ENCODE data around the gene CENPO. TPM values are rescaled to one million over a fixed set of nuclear protein-coding genes. Genes with fewer than 3 reads are reported as not detected.

Gene CENPO
- total and polyA plus RNA-seq, 2 of the 4 experiments (the other 2 are of a cell fraction) = 20.1 to 27.2 TPM

DNA sequence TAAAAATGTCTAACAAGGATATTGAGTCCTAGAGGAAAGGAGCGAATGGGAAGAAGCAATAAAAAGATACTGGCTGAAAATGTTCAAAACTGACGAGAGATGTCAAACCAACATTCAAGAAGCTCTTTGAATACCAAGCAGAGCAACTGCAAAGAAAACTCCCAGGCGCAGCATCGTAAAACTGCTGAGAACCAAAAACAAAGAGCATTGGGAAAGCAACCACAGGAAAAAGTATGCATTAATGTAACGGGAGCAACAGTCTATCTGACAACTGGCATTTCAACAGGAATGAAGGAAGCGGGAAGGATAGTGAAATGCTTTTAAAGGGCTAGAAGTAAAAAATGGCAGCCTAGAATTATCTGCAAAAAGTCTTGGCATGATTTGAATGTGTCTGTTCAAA is 73.7 kb downstream of the CENPO start:
- no peak overlapping the region for H3K9ac ChIP-seq (ENCODE audit: low read depth, low read length)
- ATAC-seq (ENCODE audit: low read depth) = no peak
- dilution Hi-C loops (cut with HindIII; ENCODE audit: low sequenced_read_pairs, unreplicated experiment) (no loop called here), in situ Hi-C loops (cut with MboI; ENCODE audit: low sequenced_read_pairs) (no loop called here), intact Hi-C loops (cut with micrococcal nuclease) (loop anchor here (10.0 kb wide), 1 partner anchor 328 kb away; no protein-coding TSS in a partner anchor)
- TF ChIP-seq, protein P1, sequence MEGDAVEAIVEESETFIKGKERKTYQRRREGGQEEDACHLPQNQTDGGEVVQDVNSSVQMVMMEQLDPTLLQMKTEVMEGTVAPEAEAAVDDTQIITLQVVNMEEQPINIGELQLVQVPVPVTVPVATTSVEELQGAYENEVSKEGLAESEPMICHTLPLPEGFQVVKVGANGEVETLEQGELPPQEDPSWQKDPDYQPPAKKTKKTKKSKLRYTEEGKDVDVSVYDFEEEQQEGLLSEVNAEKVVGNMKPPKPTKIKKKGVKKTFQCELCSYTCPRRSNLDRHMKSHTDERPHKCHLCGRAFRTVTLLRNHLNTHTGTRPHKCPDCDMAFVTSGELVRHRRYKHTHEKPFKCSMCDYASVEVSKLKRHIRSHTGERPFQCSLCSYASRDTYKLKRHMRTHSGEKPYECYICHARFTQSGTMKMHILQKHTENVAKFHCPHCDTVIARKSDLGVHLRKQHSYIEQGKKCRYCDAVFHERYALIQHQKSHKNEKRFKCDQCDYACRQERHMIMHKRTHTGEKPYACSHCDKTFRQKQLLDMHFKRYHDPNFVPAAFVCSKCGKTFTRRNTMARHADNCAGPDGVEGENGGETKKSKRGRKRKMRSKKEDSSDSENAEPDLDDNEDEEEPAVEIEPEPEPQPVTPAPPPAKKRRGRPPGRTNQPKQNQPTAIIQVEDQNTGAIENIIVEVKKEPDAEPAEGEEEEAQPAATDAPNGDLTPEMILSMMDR (conservative IDR thresholded peaks at IDR 0.05; ENCODE audit: low read depth, low read length) = no peak
- TF ChIP-seq RCOR1 (IDR thresholded peaks at IDR 0.05; ENCODE audit: insufficient replicate concordance, low read length) (no peak), POLR2A (IDR thresholded peaks at IDR 0.05; ENCODE audit: low read depth, low read length) (no peak), MXI1 (IDR thresholded peaks at IDR 0.05; ENCODE audit: borderline replicate concordance, low read depth, low read length) (no peak), FOS (IDR thresholded peaks at IDR 0.05; ENCODE audit: low read depth, low read length) (no peak), SMC3 (IDR thresholded peaks at IDR 0.05; ENCODE audit: low read depth, low read length) (no peak), MAFK (IDR thresholded peaks at IDR 0.05; ENCODE audit: low read depth, low read length) (no peak), RFX5 (IDR thresholded peaks at IDR 0.05; ENCODE audit: low read depth, low read length) (no peak), NFE2L2 (IDR thresholded peaks at IDR 0.05; ENCODE audit: low read depth, low read length) (no peak), BHLHE40 (IDR thresholded peaks at IDR 0.05; ENCODE audit: low read depth, low read length) (no peak), MAZ (IDR thresholded peaks at IDR 0.05; ENCODE audit: borderline replicate concordance, low read depth, low read length) (no peak), CEBPB (IDR thresholded peaks at IDR 0.05; ENCODE audit: low read depth, low read length) (no peak), CHD1 (IDR thresholded peaks at IDR 0.05; ENCODE audit: low read depth, low read length) (no peak)
- no peak overlapping the region for H2AFZ ChIP-seq (replicated peaks; ENCODE audit: low read length, poor library complexity)
- no peak overlapping the region for H3K4me2 ChIP-seq (ENCODE audit: low read depth, low read length)
- H4K8ac ChIP-seq (ENCODE audit: low read depth in 2 of 2, low read length in 2 of 2) = no peak overlapping the region
- ChIA-PET POLR2A (ENCODE audit: unreplicated experiment) (no interaction called here), CTCF (no interaction called here)
- no peak overlapping the region for H3K56ac ChIP-seq (ENCODE audit: extremely low read depth, insufficient read depth, low read length)
- H3K79me1 ChIP-seq (ENCODE audit: low read depth in 1 of 2, low read length in 2 of 2) = peaks cover 0 to 5% of the 10 kb centered on the region in 2 experiments; a peak in 2 of 4 replicates
- no peak overlapping the region for H2AK5ac ChIP-seq (ENCODE audit: low read depth, low read length)
- no peak overlapping the region for H2BK15ac ChIP-seq (ENCODE audit: low read depth, low read length)
- no peak overlapping the region for H2BK5ac ChIP-seq (ENCODE audit: low read depth, low read length, poor library complexity, severe bottlenecking)
- no peak overlapping the region for H2BK20ac ChIP-seq (ENCODE audit: low read depth, low read length)
- H3K4me3 ChIP-seq (ENCODE audit: insufficient read depth, low read depth, low read length) = no peak overlapping the region
- no CpG with 5 or more reads among the region's 6 CpGs for WGBS, 2 experiments (ENCODE audit: extremely low coverage in 2 of 2, insufficient read length in 1 of 2)
- no peak overlapping the region for H3K18ac ChIP-seq (ENCODE audit: low read depth, low read length)
- H3K4ac ChIP-seq (ENCODE audit: low read depth, low read length) = no peak overlapping the region
- no peak overlapping the region for H2BK120ac ChIP-seq (ENCODE audit: low read depth, low read length)
- H3K36me3 ChIP-seq (ENCODE audit: control insufficient read depth, insufficient read depth, low read length) = peaks cover 1% of the 10 kb centered on the region; the same call in 1 of the 2 replicates
- no peak overlapping the region for H3K27ac ChIP-seq (ENCODE audit: insufficient read depth, low read length)
- H3K4me1 ChIP-seq (ENCODE audit: control insufficient read depth, insufficient read depth, low read length) = peaks cover 3% of the 10 kb centered on the region; the same call in 1 of the 2 replicates
- H4K5ac ChIP-seq (ENCODE audit: low read depth, low read length) = no peak overlapping the region
- no peak for DNase-seq
- H3K23ac ChIP-seq (ENCODE audit: low read depth, low read length) = no peak overlapping the region
- no peaks in the 10 kb centered on the region for H3K9me3 ChIP-seq (ENCODE audit: control insufficient read depth, insufficient read depth, low read length)
- H2AK9ac ChIP-seq (replicated peaks; ENCODE audit: low read depth, low read length, poor library complexity) = no peak overlapping the region
- no peaks in the 10 kb centered on the region for H3K27me3 ChIP-seq (ENCODE audit: control insufficient read depth, insufficient read depth, low read length)
- no TSS peak for BruUV-seq (replicated peaks)
- no peak overlapping the region for H4K91ac ChIP-seq (ENCODE audit: insufficient read depth, low read depth, low read length)
- H4K20me1 ChIP-seq (ENCODE audit: insufficient read depth, low read length) = no peaks in the 10 kb centered on the region
- H3K9me1 ChIP-seq (ENCODE audit: insufficient read depth, low read length) = peaks cover 3% of the 10 kb centered on the region
- H3K14ac ChIP-seq (replicated peaks; ENCODE audit: low read depth, low read length) = no peak overlapping the region
